H1 (cell line): Measurements from ENCODE around the gene SPSB1. TPM values are rescaled to one million over a fixed set of nuclear protein-coding genes. Genes with fewer than 3 reads are reported as not detected.

Experiments used
- EP300 ChIP-seq, 2 experiments: IDR thresholded peaks; 1 replicate in 1 of 2; 2 replicates in 1 of 2; pipeline ENCODE4 v1.6.1; 2011 to 2012; ENCODE audit warnings: low read depth in 2 of 2, low read length in 2 of 2, mild to moderate bottlenecking in 2 of 2, borderline replicate concordance in 1 of 2, inconsistent platforms in 1 of 2, moderate library complexity in 1 of 2
- TBP ChIP-seq: IDR thresholded peaks from 2 replicates; pipeline ENCODE4 v1.6.1; 2011; ENCODE audit warnings: low read depth, low read length, improper control_type of control experiment
- polyA plus RNA-seq, 7 experiments: library from polyadenylated mRNA; depleted of rRNA in 3 of 7; stranded (reverse) in 5 of 7; unstranded in 2 of 7; fragments of >200 nt in 5 of 7; fragments of 200-250 nt in 2 of 7; gene quantifications; 1 replicate in 5 of 7; 2 replicates in 1 of 7; 4 replicates in 1 of 7; pipeline versions ENCODE4 v1.2.1 to v1.2.3, GENCODE V29; 2011 to 2013; ENCODE audit warnings: missing spikeins in 2 of 7, mixed read lengths in 2 of 7
- total RNA-seq: library from RNA; stranded (reverse); fragmentation: NEBNext Ultra II Directional; extraction: Animal tissue kit (Norgen Biotek cat#: 25700); gene quantifications from 2 replicates; pipeline ENCODE4 v1.2.1, GENCODE V29; 2021
- TF ChIP-seq, protein P1 (sequence below): IDR thresholded peaks from 2 replicates; pipeline ENCODE4 v1.6.1; 2012; ENCODE audit warnings: low read length, inconsistent platforms

Gene SPSB1
- total and polyA plus RNA-seq, 2 of the 8 experiments (the other 6 are each of a cell fraction or from before 2014, with no cell fraction given), result 5.3 to 6.4 TPM

DNA sequence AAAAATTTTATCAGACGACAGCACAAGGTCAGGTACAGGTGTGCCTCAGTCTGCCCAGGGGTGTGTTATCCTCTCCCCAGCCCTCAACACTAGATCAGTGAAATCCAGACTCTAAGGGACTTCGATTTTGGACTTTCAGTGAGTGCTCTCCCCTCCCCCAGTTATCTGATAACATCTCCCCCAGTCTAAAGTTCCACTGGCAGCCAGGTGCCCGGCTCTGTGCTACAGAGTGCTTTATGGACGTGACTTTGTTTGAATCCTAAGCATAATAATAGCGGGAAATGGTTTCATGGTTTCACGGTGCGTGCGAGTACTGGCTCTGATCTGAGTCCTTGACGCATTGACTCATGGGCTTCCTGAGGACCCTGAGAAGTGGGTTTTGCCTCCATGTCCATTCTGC, 3.2 kb downstream of the SPSB1 start (continued):
- TF ChIP-seq TBP, result no peak
- TF ChIP-seq EP300 (IDR thresholded peaks at IDR 0.05; ENCODE audit: borderline replicate concordance in 1 of 2, low read depth in 2 of 2, low read length in 2 of 2), result no peak
- TF ChIP-seq, protein P1, sequence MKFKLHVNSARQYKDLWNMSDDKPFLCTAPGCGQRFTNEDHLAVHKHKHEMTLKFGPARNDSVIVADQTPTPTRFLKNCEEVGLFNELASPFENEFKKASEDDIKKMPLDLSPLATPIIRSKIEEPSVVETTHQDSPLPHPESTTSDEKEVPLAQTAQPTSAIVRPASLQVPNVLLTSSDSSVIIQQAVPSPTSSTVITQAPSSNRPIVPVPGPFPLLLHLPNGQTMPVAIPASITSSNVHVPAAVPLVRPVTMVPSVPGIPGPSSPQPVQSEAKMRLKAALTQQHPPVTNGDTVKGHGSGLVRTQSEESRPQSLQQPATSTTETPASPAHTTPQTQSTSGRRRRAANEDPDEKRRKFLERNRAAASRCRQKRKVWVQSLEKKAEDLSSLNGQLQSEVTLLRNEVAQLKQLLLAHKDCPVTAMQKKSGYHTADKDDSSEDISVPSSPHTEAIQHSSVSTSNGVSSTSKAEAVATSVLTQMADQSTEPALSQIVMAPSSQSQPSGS, result no peak
